ENCODE measurements around the gene PROM1.

GRCh38 chr4:16055873-16056272, 27.9 kb downstream of the PROM1 start:
- TF ChIP-seq POLR2AphosphoS5 (IDR thresholded peaks at IDR 0.05; ENCODE audit: insufficient read depth in 1 of 2, low read depth in 1 of 2) (no peak), POLR2A (IDR thresholded peaks at IDR 0.05) (no peak)
- TF ChIP-seq, protein P1, sequence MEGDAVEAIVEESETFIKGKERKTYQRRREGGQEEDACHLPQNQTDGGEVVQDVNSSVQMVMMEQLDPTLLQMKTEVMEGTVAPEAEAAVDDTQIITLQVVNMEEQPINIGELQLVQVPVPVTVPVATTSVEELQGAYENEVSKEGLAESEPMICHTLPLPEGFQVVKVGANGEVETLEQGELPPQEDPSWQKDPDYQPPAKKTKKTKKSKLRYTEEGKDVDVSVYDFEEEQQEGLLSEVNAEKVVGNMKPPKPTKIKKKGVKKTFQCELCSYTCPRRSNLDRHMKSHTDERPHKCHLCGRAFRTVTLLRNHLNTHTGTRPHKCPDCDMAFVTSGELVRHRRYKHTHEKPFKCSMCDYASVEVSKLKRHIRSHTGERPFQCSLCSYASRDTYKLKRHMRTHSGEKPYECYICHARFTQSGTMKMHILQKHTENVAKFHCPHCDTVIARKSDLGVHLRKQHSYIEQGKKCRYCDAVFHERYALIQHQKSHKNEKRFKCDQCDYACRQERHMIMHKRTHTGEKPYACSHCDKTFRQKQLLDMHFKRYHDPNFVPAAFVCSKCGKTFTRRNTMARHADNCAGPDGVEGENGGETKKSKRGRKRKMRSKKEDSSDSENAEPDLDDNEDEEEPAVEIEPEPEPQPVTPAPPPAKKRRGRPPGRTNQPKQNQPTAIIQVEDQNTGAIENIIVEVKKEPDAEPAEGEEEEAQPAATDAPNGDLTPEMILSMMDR (IDR thresholded peaks at IDR 0.05), result no peak
